Stimulated activated CD4-positive, alpha-beta T cell treated with anti-CD3 and anti-CD28 coated beads, Interleukin-1b, Interleukin-23, amount 100 ng/mL, for 48 hours (primary cell): Measurements from ENCODE around the gene SIRT2.
"Not testable (repeated sequence)": the region's sequence is repeated elsewhere in the genome, so short reads cannot be mapped to it uniquely, and the experiment has no call there.

Source experiments
- DNase-seq: peaks from one replicate; pipeline ENCODE4 v3.0.0-alpha.2; 2020

SIRT2 gene

DNA sequence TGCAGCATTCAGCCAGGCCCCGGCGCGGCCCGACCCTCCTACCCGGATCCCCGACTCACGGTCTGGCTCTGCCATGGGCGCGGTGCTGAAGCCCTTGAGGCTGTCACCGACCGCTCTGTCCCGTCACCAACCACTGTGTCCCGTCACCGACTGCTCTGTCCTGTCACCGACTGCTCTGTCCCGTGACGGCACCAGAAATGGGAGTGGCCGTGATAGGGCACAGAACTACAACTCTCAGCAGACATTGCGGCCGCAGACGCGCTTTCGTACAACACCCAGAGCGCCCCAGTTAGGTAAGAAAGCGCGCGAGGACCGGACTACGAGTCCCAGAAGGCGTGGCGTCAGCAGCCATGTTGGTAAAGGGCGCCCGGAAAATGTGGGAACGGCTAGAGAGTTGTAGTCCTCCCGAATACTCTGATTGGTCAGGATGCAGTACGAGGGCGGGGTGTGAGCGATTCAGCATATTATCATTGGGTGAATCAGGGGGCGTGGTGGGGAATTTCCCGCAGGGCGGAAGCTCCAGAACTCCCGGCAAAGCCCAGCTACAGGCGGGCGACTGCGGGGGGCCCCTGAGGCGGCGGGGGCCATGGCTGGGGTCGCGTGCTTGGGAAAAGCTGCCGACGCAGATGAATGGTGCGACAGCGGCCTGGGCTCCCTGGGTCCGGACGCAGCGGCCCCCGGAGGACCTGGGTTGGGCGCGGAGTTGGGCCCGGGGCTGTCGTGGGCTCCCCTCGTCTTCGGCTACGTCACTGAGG lies at the start of gene SIRT2, which contains the start of gene NFKBIB:
Gene SIRT2 (minus strand): TSS at position 172 of the 755 bp plus-strand sequence. CDS start 97 bp downstream, at position 75.
Gene NFKBIB (plus strand): TSS at position 523 of the 755 bp plus-strand sequence. CDS start 64 bp downstream, at position 587.
- peak; percentile 100 for DNase-seq

GRCh38 chr19:38946229-38947010 lies 47.0 kb upstream of the SIRT2 start:
- no peak for DNase-seq

GRCh38 chr19:38945562-38946228 lies 46.3 kb upstream of the SIRT2 start:
- DNase-seq: no peak

DNA sequence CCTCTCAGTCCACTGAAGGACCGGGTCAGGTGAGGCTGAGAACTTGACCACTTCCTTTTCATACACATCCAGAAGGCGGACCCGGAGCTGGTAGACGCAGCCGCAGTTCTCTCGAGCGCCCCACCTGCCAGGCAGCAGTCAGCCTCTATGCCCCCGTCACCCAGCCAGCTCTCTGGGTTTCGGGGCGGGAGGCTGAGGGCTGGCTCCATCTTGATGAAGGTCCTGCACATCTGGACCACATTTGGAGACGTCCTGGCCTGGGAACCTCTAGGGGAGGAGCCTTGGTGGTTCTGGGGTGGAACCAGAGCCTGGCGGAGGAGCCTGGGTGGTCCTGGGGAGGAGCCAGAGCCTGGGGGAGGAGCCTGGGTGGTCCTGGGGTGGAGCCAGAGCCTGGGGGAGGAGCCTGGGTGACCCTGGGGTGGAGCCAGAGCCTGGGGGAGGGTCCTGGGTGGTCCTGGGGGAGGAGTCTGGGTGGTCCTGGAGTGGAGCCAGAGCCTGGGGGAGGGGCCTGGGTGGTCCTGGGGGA lies 45.6 kb upstream of the SIRT2 start:
- no peak for DNase-seq

GRCh38 chr19:38942471-38943181 lies 43.2 kb upstream of the SIRT2 start:
- DNase-seq: no peak

- DNase-seq: no peak
Measured at GRCh38 chr19:38941979-38942378, 42.6 kb upstream of the SIRT2 start.

DNA sequence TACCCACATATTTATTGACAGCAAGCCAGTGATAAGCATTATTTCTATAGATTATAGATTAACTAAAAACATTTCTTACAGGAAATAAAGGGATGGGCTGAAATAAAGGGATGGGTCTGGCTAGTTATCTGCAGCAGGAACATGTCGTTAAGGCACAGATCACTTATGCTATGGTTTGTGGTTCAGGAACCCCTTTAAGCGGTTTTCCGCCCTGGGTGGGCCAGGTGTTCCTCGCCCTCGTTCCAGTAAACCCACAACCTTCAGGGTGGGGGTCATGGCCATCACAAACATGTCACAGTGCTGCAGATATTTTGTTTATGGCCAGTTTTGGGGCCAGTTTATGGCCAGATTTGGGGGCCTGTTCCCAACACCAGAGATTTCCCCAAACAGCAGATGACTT lies 42.0 kb upstream of the SIRT2 start:
- not testable (repeated sequence) for DNase-seq

DNA sequence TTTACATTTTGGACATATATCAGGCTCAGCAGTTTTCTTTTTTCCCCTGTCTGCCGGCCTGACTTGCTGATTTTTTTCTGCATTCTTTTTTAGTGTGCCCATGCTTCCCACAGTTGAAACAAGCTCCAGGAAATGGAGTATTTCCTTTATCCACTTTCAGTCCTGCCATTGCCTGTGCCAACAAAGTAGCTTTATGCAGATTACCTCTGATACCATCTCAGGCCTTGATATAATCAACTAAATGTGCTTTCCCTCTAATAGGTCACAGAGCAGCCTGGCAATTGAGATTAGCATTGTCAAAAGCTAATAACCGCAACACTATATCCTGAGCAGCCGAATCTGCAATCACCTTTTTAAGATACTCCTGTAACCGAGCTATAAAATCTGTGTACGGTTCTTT lies 40.5 kb upstream of the SIRT2 start:
- DNase-seq: no peak

DNA sequence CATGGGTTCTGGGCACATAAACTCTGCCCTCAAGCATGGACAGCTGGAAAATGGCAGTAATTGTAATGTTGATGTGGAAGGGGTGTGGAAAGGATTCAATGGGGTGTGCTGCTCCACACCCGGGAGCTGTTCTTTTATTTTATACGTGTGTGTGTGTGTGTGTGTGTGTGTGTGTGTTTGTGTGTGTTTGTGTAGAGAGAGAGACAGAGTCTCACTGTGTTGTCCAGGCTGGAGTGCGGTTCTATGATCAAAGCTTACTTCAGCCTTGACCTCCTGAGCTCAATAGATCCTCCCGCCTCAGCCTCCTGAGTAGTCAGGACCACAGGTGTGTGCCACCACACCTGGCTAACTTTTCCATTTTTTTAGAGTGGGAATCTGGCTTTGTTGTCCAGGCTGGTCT lies 34.1 kb upstream of the SIRT2 start:
- DNase-seq: no peak

GRCh38 chr19:38932425-38933179 lies 33.2 kb upstream of the SIRT2 start:
- DNase-seq: no peak

GRCh38 chr19:38931521-38931793 lies 32.0 kb upstream of the SIRT2 start:
- no peak for DNase-seq

- DNase-seq: peak; percentile 98
Measured at GRCh38 chr19:38930776-38931520, 31.5 kb upstream of the SIRT2 start, which contains the start of gene MRPS12. MRPS12 (plus strand) TSS chr19:38930944; CDS start chr19:38931295, 351 bp downstream.

- peak; percentile 93 for DNase-seq
Measured at GRCh38 chr19:38929929-38930775, 30.7 kb upstream of the SIRT2 start, which contains the start of gene SARS2. SARS2 (minus strand) TSS chr19:38930763; CDS start chr19:38930736, 27 bp downstream.

- DNase-seq: no peak
Measured at GRCh38 chr19:38928391-38929001, 29.1 kb upstream of the SIRT2 start.

- DNase-seq: no peak
Measured at GRCh38 chr19:38924388-38924787, 25.0 kb upstream of the SIRT2 start.

GRCh38 chr19:38922482-38922881 lies 23.1 kb upstream of the SIRT2 start:
- no peak for DNase-seq

- DNase-seq: no peak
Measured at GRCh38 chr19:38921420-38922274, 22.2 kb upstream of the SIRT2 start.

DNA sequence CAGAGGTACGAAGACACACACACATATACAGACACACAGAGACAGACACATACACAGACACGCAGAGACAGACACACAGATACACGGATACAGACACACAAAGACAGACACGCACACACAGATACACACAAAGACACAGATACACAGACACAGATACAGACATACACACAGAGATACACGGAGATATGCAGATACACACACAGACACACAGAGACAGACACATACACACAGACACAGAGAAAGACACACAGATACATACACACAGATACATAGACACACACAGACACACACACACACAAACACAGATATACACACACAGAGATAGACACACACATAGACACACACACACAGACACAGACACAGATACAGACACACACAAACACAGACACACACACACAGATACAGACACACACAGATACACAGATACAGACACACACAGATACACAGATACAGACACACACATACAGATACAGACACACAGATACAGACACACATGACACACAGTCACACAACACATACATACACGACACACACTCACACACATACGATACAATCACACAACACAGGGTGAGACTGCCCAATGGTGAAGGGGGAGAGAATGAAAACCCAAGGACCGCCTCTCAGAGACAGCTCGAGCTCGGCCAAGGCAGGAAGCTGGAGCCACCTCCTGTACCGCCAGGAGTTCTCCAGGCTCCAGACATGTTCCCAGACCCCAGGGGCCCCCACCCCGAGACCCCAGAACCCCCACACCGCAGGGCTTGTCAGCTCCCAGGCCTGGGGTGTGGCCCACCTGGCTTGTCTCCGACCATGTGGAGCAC lies 21.4 kb upstream of the SIRT2 start:
- DNase-seq: no peak
